ENCODE data around the gene NTRK3.
"Not testable (repeated sequence)": the region's sequence is repeated elsewhere in the genome, so short reads cannot be mapped to it uniquely, and the experiment has no call there.

The NTRK3 gene

DNA sequence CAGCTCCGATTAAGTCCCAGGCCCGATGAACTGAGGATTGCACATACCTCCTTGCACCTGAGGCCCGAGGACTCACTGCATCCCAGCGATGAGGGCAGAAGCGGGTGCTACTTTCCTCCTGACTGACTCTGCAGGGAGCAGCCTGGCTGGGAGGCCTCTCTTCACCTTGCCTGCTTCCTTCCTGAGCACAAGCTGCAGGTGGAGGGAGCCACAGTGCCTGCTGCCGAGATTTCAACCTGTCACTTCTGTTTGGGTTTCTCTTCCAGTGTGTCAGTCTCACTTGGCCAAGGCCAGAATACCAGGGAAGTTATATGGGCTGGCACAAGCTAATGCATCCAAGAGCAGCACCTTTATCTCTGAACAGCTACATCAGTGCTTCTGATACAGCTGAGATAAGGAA, 185.4 kb downstream of the NTRK3 start:
- DNase-seq: no peak

GRCh38 chr15:88069561-88069960, 187.0 kb downstream of the NTRK3 start:
- no peak for DNase-seq

DNA sequence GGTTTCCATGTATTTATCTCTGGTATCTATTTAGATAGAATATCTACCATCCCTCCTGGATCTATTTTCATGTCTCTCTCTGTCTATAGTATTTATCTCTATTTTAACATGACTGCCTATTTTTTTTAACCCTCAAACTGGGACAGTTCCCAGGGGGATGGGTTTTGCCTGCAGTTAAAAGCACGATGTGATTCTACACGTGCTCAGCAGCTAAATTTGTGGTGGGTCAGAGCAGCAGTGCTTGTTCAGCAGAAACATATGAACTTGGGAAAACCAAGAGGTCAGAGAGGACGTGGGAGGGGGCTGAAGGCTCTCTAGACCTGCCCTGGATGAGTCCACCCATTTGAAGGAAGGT, 189.2 kb downstream of the NTRK3 start:
- no peak for DNase-seq

- DNase-seq: no peak
Observed at GRCh38 chr15:88066636-88067330, 189.8 kb downstream of the NTRK3 start.

GRCh38 chr15:88061452-88061851, 195.1 kb downstream of the NTRK3 start:
- DNase-seq: no peak

DNA sequence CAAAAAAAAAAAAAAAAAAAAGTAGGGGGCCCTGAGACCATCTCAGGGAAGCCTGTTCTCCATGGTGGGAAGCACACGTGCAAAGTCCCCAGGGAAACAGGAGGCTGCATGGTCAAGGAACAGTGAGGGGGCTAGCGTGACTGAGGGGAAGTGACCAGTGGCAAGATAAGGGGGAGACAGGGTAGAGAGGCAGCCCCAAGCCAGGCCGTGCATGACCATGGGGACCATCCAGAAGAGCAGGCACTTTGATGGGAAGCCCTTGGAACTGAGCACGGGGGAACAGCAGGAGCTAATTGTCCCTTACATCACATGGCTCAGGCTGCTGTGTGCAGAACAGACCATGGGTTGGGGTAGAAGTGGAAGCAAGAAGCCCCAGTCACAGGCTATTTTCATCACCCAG, 196.2 kb downstream of the NTRK3 start:
- DNase-seq: no peak

DNA sequence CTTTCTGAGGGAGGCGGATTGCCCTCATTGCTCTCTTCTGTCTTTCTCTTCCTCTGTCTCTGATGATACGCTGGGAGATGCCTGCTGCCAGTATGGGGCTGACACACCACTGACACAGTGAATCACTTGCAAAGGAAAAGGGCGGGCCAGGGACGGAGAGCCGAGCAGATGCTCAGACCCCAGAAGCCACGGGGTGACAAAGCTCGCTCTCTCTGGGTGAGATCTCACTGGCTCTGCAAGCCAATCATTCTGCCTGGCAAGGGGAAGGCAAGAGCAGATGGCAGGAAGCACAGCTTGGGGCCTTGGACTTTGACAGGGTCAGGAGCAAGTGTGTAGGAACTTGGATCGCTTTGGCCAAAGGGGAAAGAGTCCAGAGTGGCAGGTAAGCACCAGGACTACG, 198.7 kb downstream of the NTRK3 start:
- no peak for DNase-seq

GRCh38 chr15:88049506-88049905, 207.0 kb downstream of the NTRK3 start:
- no peak for DNase-seq

- DNase-seq: no peak
Observed at GRCh38 chr15:88048755-88049154, 207.8 kb downstream of the NTRK3 start.

- no peak for DNase-seq
Observed at GRCh38 chr15:88048237-88048636, 208.3 kb downstream of the NTRK3 start.

DNA sequence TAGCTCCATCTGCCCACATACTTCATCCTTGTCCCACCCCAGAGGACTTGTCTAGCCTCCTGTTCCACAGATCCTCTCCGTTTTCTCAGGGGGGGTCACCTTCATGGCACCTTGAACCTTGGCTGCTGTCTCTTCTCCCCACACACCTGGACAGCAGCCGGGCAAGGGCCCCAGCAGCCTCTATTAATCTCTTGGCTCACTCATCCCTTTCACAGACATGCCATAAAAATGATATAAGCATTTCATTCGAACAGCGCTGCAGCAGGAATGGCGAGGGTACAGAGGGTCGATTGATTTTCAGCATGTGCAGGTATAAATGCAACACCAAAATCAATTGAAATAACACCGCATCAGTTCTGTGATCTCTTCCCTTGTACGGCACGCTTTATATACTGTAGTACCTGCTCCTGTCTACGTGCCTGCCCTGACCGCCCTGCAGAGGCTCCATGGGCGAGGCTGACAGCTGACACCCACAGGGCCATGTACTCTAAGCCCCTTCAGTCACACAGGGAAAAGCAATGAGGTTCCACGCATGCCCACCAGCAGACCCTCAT, 209.9 kb downstream of the NTRK3 start:
- DNase-seq: no peak

DNA sequence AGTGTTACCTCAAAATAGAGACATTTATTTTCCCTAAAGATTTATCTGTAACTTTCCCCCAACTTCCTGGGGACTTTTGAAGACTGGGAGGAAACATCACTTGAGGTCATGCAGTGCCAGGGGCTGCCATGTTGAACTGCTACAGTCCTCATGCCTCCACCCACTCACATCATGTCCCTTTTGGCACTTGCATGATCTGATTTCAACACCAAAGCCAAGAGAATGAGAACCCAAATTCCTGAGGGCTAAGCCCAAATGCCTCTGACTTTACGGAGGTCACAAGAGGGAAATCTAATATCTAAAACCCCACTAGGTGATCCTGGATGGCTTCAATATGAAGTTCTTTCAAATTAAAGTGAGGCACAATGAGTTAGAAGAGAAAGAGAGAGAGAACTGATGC, 213.1 kb downstream of the NTRK3 start:
- DNase-seq: no peak

DNA sequence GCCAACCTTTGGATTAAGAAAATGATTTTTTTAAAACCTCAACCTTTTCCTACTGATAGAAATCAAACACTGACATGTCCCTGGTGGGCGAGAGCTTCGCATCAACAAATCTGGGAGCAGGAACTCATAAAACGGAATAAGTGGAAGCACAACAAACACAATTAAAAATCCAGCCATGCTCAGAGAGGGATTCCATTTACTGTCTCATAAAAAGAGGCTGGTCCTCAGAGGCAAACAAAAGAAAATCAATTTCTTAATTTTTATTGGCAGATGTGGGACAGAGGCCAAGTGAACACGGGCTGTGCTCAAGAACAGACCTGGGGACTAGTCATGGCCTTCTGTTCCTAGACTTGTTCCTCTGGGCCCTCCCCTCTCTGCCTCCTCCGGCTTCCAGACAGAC, 214.5 kb downstream of the NTRK3 start:
- DNase-seq: no peak

DNA sequence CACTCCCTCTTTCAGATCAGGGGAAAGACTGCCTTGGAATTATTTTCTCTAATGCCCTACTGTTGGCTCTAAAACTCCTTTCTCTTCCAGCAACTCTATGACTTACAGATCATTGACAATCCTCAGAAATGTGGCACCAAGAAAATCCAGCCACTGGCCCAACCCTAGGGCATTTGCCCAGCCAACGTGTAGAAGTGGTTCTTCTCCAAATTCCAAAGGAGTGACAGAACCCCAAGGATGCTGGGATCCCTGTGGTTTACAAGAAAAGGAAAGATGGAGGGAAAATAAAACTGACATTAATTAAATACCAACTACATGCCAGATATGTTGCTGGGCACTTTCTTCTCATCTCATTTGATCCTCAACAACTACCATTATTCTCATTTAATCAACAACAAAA, 216.0 kb downstream of the NTRK3 start:
- no peak for DNase-seq

DNA sequence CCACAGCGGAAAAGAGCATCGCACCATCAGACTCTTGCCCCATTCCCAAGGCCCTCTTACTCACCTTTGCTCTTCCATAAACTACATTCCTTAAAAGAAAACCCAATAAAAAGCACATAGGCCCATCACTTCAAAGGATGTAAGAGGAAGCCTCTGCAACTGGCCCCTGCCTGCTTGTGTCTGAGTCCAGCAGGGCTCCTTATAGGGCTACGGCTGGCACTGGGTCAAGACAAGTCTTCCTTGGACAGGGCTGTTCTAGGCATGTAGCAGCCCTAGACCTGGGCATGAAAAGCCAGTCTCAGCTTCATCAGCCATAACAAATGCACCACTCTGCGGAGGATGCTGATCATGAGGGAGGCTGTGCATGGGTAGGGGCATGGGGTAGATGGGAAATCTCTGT, 218.3 kb downstream of the NTRK3 start:
- no peak for DNase-seq

DNA sequence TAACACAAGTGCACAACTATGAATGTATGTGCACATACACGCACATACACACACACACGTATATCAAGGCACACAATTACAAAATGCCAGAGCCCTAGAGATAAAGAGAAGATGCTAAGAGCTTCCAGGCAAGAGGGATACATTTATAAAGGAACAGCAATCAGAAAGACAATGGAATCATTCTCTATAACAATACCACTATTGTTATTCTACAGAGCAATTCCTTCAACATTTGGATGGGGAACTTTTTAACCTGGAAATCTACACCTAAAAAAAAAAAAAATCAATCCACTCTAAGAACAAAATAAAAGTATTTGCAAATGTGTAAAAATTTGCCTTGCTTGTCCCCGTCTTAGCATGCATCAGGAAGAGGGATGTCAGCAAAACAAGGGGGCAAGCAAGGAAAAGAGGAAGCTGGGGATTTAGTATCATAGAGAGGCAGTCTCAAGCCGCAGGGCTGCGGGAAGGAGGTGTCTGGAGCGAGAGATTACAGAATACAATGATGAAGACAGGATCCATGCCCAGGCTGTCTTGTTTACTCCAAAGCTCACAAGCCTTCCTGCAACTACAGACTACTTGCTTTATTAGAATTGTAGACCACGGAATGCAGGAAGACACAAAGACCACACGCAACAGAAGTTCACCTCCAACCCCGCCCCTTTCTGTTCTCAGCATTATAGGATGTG, 220.2 kb downstream of the NTRK3 start:
- no peak for DNase-seq

DNA sequence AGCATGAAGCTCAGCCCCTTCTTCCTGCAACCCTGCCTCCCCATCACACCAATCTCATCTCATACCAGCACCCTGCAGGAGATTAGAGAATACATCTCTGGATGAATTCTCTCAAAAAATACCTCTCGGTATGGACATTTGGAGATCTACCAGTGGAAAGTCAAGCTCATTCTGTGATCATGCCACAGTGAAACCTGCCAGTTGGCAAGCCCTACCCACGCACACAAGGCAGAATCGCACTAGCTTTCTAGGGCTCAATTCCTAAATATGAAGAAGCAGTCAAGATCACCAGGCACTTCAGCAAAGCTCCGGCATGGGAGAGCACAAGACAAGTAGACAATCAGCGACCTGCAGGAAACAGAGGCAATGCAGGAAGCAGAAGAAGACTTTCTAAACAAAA, 221.2 kb downstream of the NTRK3 start:
- no peak for DNase-seq

GRCh38 chr15:88033421-88033820, 223.1 kb downstream of the NTRK3 start:
- DNase-seq: not testable (repeated sequence)

GRCh38 chr15:88032787-88033186, 223.8 kb downstream of the NTRK3 start:
- no peak for DNase-seq

DNA sequence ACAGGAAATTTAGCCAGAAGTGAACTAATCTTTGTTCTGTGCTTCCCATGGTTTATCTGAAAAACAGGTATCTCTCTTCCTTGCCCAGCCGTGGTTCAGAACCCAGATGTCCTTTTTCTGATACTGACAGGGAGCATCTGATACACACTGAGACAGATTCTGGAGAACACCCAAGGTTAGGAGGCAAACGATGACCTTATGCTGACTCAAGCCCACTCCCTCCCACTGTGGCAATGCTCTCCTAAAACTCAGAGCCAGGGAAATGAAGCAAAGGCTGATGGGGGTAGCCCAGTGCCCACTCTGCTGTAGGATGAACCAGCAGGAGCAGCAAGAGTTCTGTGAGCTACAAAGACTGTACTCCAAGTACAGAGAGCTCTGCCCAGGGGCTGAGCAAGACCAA, 225.1 kb downstream of the NTRK3 start:
- DNase-seq: no peak

GRCh38 chr15:88029696-88030095, 226.8 kb downstream of the NTRK3 start:
- peak; percentile 92 for DNase-seq

DNA sequence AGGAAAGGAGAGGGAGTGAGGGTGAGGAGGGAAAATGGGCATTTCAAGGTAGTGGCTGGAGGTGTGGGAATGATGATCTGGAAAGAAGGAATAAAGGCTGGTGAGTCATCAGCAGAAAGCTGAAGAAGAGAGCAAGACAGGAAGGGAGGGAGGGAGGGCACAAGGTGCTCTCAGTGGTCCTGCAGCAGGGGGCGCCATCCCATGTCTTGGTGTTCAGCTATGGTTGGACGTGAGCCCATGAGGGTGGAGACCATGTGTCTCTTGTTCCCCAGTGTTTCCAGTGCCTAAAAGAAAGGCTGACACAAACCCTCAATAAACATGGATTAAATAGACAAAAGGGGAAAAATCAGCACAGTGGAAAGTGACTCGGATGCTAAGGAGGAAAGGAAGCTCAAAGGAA, 228.5 kb downstream of the NTRK3 start:
- DNase-seq: no peak

GRCh38 chr15:88023914-88024313, 232.6 kb downstream of the NTRK3 start:
- peak; percentile 21 for DNase-seq

DNA sequence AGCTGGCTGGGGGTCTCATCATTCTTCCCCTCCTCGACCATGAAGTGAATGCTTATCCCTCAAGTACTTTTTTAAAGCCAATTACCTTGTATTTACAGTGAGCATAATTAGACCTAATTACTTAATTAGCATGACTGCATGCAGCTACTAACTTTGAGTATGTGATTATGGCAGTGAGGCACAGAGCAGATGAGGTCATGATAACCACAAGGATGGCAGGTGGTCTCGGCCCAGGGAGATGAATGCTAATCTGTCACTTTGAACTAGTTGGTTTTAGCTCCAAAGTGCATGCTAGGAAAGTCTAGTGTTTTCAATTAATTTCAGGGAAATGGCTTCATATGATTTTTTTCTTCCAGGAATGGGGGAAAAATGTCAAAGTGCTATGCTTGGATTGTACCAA, 233.8 kb downstream of the NTRK3 start:
- peak; percentile 94 for DNase-seq

DNA sequence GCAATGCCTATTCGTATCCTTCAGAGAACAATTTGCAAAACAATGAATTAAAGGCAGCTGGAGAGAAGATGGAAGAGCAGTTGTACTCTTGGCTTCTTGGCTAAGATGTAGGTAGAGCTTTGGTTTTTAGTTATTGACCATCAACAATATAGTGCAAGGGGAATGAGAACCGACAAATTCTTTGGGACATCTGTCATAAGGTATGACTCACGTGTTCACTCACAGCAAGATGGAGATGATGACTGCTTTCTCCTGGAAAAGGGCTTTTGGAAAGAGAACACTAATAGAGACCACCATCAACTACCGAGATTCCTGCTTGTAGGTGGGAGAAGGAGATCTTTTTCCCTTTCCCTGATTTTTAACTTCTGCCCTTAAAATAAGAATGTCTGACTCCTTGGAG, 234.9 kb downstream of the NTRK3 start:
- DNase-seq: no peak

Data from NCI-H82 (cell line).